T-helper 1 cell treated with Interleukin-12 subunit alpha and Interleukin-12 subunit beta and Interleukin-4 antibody, amounts not matched to agents 30 μg/mL and 1 μg/mL, for 36 hours (primary cell): ENCODE measurements around the gene PTPRJ.

ENCODE experiments used
- H3K27ac Mint-ChIP-seq: one replicate; pipeline ENCODE4 v1.8.0; 2021; ENCODE audit warnings: mild to moderate bottlenecking, mixed read lengths
- H3K27me3 Mint-ChIP-seq: one replicate; pipeline ENCODE4 v1.8.0; 2021; ENCODE audit warnings: low read depth, mixed read lengths
- H3K36me3 Mint-ChIP-seq: one replicate; pipeline ENCODE4 v1.8.0; 2021; ENCODE audit warnings: low read depth, mixed read lengths
- H3K4me1 Mint-ChIP-seq: one replicate; pipeline ENCODE4 v1.8.0; 2021; ENCODE audit warnings: low read depth, mixed read lengths
- H3K4me3 Mint-ChIP-seq: one replicate; pipeline ENCODE4 v1.8.0; 2021; ENCODE audit warnings: mild to moderate bottlenecking, moderate library complexity, mixed read lengths
- H3K9me3 Mint-ChIP-seq: one replicate; pipeline ENCODE4 v1.8.0; 2021; ENCODE audit warnings: mixed read lengths

PTPRJ gene

DNA sequence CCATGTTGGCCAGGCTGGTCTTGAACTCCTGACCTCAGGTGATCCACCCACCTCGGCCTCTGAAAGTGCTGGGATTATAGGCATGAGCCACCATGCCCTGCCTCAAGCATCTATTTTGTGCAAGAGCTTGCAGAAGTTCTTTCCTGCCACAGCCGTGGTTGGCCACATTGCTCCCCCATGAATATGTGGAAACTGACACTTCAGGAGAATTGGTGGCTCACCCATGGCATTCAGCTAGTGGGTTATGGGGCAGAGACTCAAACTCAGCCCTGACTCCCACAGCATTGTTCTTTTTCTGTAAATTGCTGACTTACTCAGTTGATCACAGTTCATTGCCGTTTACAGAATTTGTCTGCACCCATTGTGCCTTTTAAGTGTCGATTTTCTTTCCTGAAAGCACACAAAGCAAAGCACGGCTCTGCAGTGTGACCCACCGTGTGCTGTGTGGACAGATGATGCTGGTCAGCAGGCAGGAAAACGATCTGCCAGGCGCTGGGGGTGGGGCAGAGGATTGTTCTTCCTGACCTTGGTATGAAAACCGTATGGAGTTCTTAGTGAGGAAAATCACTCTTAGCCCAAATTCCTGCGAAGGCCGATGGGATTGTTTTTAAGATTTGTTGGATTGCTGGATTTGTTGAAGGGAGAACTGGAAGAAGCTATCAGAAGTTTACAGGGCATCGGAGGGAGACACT lies 115.6 kb downstream of the PTPRJ start:
- H3K9me3 Mint-ChIP-seq: no peaks in the 10 kb centered on the region
- H3K27me3 Mint-ChIP-seq: no peaks in the 10 kb centered on the region
- H3K4me3 Mint-ChIP-seq: no peak overlapping the region
- H3K36me3 Mint-ChIP-seq: peaks cover 21% of the 10 kb centered on the region
- H3K27ac Mint-ChIP-seq: no peak overlapping the region
- peaks cover 49% of the 10 kb centered on the region for H3K4me1 Mint-ChIP-seq

DNA sequence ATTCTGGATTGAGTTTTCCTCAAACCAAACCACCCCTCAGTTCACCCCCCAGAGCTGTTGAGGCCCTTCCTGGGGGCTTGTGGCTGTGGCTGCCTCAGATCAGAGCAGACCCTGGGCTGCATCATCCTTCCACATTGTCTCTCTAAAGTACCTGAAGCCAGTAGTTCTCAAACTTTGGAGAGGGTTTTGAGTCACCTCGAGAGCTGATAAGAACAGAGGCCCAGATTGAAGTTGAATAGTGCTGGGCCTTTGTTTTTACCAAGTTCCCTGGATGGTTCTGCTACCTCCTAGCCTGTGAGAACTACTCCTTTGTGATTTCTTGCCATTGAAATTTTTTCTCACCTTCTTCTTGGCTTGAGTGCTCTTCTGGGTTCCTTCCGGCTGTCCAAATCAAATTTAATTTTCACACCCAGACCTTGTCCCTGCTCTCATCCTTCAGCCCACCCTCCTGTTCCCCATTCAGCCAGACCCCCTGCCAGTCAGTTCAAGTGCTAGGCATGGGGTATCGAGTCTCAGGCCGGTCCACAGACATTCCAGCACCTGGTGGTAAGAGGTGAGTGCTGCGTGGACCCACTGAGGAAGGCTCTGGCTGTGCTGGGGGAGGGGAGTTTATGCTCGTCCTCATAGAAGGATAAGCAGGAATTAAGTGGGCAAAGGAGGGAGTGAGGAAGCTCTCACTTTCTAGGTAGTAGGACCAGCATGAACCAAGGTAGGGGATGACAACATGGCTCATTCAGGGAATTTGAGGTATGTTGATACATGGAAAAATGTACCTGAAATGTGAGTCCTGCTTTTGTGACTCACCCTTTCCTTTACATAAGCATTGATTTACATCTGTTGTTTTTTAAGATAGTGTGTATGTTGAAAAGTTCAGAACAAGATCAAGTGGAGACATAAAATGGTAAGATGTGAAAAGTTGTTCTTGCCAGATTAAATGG lies 116.5 kb downstream of the PTPRJ start:
- Mint-ChIP-seq H3K27me3 (no peaks in the 10 kb centered on the region), H3K27ac (peak overlapping the region; percentile 27), H3K4me3 (no peak overlapping the region), H3K36me3 (peaks cover 21% of the 10 kb centered on the region), H3K9me3 (no peaks in the 10 kb centered on the region), H3K4me1 (peaks cover 48% of the 10 kb centered on the region)

DNA sequence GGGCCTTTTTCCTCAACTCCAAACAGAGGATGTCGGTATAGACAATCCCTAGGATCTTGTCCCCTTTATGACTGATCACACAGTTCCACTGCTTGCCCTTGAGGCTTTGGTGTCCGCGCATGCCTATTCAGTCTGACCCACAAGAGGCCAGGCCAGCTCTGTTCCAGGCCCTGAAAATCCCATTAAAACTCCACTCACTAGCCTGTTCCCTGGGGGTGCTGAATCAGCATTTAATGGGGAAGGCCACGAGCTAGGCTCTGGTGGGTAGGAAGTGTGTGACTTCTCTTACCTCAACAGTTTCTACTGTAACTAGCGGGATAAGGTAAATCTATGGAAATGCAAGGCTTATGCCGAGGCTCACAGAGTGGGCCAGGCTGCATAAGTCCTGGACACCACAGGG lies 117.7 kb downstream of the PTPRJ start:
- Mint-ChIP-seq H3K4me1 (peaks cover 53% of the 10 kb centered on the region), H3K36me3 (peaks cover 19% of the 10 kb centered on the region), H3K4me3 (no peak overlapping the region), H3K27me3 (no peaks in the 10 kb centered on the region), H3K27ac (no peak overlapping the region), H3K9me3 (no peaks in the 10 kb centered on the region)

DNA sequence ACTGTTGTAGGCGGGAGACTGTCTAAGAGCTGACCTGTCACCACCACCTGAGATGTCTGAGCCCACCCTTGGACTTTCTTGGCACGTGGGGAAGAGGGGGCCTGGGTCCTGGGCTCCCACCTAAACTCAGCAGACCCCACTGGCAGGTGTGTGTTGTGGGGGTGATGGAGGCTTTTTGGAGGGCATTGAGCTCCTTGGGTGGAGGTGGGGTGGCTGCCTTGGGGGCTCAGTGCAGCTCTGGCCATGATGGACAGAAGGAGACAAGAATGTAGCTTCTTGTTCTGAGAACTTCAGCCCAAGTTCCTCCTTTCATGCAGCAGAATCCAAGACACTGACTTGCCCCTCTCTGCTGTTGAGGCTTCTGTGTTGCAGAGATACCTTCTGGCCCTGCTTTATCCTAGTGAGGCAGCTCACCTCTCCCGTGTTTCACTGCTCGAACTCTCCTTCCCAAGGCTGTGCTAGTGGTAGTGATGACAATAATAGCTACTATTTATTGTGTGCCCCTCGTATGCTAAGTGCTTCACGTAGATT lies 119.6 kb downstream of the PTPRJ start:
- Mint-ChIP-seq H3K4me3 (no peak overlapping the region), H3K9me3 (no peaks in the 10 kb centered on the region), H3K27ac (no peak overlapping the region), H3K36me3 (peaks cover 13% of the 10 kb centered on the region), H3K4me1 (peaks cover 44% of the 10 kb centered on the region), H3K27me3 (no peaks in the 10 kb centered on the region)

DNA sequence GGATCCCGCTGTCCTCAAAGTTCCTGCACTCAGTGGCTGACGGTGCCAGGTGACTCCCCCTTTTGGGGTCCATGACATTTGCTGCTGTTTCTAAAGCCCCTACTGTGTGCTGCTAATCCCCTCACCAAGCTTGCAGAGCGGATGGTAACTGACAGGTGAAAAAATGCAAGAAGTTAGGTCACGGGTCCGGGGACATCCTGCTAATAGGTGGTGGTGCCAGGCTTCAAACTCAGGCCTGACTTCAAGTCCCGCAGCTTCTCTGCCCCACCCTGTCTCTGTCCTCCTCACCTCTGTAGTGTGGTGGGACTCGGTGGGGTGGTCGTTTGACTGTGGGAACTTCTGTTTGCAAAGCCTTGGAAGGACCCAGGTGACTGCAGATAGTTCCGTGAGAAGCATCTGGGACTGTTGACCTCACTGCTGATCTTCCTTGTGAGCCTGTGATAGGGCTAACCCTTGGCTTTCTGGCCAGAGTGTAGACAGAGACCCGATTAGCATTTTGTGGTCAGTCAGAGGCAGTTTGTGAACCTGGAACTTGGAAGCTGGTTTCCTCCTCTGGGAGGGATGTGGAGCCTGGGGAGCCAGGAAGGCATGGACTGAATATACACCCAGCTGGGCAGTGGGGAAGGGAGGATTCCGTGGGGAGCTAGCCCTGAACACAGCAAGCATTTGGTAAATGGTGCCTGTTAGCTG lies 120.8 kb downstream of the PTPRJ start:
- Mint-ChIP-seq H3K9me3 (no peaks in the 10 kb centered on the region), H3K27ac (no peak overlapping the region), H3K4me1 (peaks cover 51% of the 10 kb centered on the region), H3K27me3 (no peaks in the 10 kb centered on the region), H3K36me3 (peaks cover 11% of the 10 kb centered on the region), H3K4me3 (no peak overlapping the region)

DNA sequence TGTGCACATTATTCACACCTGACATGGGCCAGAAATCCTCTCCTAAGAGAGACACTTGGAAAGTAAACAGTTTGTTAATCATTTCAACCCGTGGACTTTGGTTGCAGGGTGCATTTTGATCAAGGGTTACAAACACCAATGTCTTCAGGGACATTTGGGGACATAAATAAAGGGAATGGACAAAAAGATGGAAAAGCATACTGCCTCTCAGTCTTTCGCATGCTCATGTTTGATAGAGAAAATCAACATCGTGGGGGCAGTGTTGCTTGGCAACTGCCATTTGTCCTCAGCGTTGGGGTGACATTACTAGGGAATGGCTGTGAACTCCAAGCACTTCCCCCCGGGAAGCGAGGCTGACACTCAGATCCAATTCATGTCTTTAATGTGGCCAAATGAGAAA lies 121.6 kb downstream of the PTPRJ start:
- H3K9me3 Mint-ChIP-seq: no peaks in the 10 kb centered on the region
- H3K36me3 Mint-ChIP-seq: peaks cover 11% of the 10 kb centered on the region
- peaks cover 51% of the 10 kb centered on the region for H3K4me1 Mint-ChIP-seq
- no peak overlapping the region for H3K4me3 Mint-ChIP-seq
- no peak overlapping the region for H3K27ac Mint-ChIP-seq
- no peaks in the 10 kb centered on the region for H3K27me3 Mint-ChIP-seq

DNA sequence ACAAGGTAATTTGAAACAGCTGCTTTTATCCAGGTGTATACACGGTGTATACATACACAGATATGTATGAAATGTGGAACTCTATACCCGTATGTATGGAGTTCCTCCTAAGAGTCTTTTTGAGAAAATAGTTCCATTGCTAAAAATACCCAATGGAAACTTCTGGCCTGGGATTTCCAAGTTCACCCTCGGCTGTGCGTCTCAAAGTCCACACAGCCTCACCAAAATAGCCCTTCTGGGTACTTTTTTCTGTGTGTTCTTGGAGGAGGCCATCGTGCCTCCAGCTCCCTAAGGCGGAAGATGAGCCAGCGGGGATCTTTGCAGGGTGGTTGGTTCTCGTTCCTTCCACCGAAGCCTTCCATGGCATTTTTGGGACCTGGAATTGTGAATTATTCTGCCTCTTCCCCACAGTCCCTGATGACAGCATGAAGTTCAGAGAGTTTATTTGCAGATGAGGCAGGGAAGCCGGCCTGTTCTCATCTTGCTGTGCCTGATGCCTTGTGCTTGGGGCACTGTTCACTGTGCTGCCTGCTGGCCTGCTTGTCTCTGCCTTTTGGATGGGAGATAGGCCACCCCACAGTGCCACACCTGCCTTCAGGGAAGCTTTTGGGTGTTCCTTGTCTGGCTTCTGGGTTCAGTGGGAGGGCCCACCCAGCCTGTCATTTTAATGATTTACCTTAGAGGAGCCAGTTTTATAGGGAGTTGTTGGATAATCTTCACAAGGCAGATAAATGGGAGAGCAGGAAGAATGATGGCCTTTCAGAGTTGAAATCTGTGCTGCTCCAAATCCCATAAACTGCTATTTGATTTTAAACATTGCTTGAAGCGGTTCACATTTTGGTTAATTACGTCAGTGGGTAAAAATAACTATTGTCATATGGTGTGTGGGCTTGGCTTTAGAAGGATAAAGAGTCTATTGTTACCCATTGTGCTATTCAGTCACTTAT lies 123.5 kb downstream of the PTPRJ start:
- peaks cover 60% of the 10 kb centered on the region for H3K4me1 Mint-ChIP-seq
- H3K27ac Mint-ChIP-seq: no peak overlapping the region
- H3K27me3 Mint-ChIP-seq: no peaks in the 10 kb centered on the region
- no peak overlapping the region for H3K4me3 Mint-ChIP-seq
- H3K9me3 Mint-ChIP-seq: no peaks in the 10 kb centered on the region
- H3K36me3 Mint-ChIP-seq: peaks cover 9% of the 10 kb centered on the region

DNA sequence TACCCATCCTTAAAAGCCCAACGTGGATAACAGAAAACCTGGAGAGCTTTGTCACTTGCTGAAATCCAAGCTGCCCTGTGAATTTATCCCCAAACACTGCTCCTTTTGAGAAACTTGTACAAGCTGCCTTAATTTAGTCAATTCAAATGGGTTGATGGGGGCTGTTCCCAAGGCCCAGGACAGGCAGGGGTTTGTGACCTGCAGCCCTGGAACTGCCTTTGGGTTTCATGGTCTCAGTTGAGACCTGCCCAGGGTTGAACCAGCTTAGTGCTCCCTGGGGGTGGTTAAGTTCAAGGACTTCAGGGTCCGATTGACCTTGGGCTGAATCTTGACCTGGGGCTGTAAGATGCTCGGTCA lies 124.2 kb downstream of the PTPRJ start:
- no peak overlapping the region for H3K27ac Mint-ChIP-seq
- no peaks in the 10 kb centered on the region for H3K27me3 Mint-ChIP-seq
- no peaks in the 10 kb centered on the region for H3K9me3 Mint-ChIP-seq
- no peak overlapping the region for H3K4me3 Mint-ChIP-seq
- H3K4me1 Mint-ChIP-seq: peaks cover 59% of the 10 kb centered on the region
- peaks cover 8% of the 10 kb centered on the region for H3K36me3 Mint-ChIP-seq

DNA sequence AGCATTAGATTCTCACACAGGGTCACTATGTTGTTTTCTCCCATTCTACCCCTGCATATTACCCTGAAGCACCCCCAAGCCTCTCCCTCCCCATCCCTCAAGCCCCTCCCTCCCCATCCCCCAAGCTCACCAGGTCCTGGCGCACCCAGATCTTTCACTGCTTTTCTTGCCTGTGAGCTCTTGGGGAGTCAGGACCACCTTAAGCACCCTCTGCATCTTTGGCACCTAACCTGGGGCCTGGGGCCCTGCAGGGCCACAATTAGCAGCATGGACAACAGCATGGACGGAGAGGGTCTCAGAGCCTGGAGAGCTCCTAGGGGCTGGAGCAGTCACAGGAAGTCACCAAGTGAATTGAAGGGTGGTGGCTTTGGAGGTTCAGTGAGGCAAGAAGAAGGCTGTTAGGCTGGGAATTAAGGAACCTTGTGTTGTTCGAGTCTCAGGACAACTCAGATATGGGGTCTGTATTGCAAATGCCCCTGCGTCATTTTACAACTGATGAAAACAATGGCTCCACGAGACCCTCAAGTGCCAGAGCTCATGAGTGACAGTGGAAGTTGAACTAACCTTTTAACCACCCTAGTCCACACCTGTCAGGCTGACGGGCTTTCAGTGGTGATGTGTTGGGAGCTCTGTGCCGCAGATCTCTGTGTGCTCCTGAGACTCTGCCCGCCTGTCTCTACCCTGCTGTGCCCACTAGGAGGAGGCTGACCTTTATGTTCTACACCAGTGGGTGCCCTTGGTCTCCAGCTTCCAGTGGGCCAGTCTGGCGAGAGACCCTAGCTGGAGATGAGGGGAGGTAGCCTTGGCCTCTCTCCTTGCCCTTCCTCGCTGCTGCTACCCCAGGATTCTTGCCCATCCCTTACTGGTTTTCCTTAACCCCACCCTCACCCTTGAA lies 125.0 kb downstream of the PTPRJ start:
- H3K4me3 Mint-ChIP-seq: no peak overlapping the region
- peaks cover 6% of the 10 kb centered on the region for H3K36me3 Mint-ChIP-seq
- no peaks in the 10 kb centered on the region for H3K9me3 Mint-ChIP-seq
- no peaks in the 10 kb centered on the region for H3K27me3 Mint-ChIP-seq
- peaks cover 59% of the 10 kb centered on the region for H3K4me1 Mint-ChIP-seq
- no peak overlapping the region for H3K27ac Mint-ChIP-seq

DNA sequence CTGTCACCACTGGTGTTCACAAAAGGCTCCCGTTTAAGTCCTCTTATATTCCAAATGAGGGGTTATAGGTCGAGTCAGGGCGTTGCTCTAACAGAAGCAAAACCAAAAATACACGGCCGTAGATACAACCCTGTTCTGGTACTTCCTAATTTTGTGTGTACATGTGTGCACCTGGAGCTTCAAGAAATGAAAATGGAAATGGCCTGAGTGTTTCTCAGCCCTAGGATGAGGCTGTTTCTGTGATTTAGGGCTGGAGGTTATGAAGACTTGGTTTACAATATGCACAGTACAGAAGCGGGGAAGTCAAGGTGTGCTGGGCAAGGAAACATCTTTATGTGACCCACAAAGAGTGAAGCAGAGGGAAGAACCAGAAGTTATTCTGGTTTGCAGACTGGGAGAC lies 125.8 kb downstream of the PTPRJ start:
- Mint-ChIP-seq H3K4me3 (peak overlapping the region; percentile 40), H3K4me1 (peaks cover 61% of the 10 kb centered on the region)

DNA sequence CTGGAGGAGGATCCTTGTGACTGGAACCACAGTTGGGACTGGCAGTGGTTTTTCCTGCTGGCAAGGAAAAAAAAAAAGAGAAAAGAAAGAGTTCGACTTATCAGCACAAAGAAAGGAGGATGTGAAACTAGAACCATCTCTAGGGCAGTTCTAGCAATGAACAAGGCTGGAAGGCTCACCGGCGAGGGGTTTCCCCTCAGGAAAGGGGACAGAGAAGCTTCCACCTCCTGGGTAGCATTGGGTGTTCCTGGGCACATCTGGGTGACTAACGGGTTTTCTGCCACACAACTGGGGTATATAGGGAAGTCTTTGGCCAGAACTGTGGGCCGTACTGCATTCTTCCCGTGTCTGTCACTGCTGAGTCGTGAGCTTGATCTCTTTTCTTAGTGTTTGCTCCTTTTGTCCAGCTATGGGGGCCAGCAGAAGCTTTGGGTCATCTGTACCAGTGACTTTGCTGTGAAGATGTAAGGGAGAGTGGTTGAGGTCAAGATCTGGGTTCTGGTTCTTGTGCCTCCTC lies 126.9 kb downstream of the PTPRJ start:
- Mint-ChIP-seq H3K36me3 (peaks cover 16% of the 10 kb centered on the region), H3K4me1 (peaks cover 61% of the 10 kb centered on the region), H3K27ac (peak overlapping the region; percentile 27), H3K27me3 (no peaks in the 10 kb centered on the region), H3K9me3 (no peaks in the 10 kb centered on the region), H3K4me3 (peak overlapping the region; percentile 17)

More for the DNA sequence above, 125.8 kb downstream of the PTPRJ start:
- peaks cover 7% of the 10 kb centered on the region for H3K36me3 Mint-ChIP-seq
- no peaks in the 10 kb centered on the region for H3K9me3 Mint-ChIP-seq
- H3K27me3 Mint-ChIP-seq: no peaks in the 10 kb centered on the region
- peak overlapping the region; percentile 60 for H3K27ac Mint-ChIP-seq

DNA sequence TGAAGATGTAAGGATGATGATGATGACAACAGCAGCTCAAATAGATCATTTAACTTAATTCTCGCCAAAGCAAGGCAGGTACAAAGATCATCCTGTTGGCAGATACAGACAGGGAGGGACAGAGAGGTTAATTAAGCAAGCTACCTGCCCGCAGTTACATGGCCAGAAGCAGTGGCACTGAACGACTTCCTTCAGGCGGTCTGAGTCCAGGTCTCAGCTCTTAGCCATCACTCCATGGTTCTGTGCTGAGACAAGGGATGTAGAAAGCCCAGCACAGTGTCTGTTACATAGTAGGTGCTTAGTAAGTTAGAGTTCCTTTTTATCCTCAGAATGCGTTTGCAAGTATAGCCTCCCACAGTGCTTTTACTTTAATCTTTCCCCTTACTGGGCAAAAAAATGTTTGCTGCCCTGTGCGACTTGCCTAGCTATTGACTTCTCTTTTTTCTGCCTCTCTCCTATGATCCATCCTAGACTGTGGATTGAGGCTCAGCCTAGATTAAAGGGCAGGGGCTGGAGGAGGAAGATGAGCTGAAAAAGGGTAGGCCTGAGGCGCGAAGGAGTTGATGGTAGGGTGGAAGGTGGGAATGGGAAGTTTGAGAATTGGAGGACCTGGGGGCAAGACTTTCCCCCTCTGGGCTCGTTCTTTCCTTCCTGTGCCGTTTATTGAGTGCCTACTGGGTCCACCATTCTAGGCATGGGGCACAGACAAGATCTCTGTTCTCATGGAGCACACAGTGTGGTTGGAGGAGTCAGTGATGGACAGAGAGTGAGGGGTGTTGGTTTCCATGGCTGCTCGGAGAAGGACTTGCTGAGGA lies 128.1 kb downstream of the PTPRJ start:
- H3K4me3 Mint-ChIP-seq: peak overlapping the region; percentile 64
- H3K27ac Mint-ChIP-seq: peak overlapping the region; percentile 82
- H3K27me3 Mint-ChIP-seq: no peaks in the 10 kb centered on the region
- H3K36me3 Mint-ChIP-seq: peaks cover 24% of the 10 kb centered on the region
- peaks cover 55% of the 10 kb centered on the region for H3K4me1 Mint-ChIP-seq
- H3K9me3 Mint-ChIP-seq: no peaks in the 10 kb centered on the region
